PC-3 (cell line): ENCODE measurements around the gene SLC6A7. TPM values are rescaled to one million over a fixed set of nuclear protein-coding genes. Genes with fewer than 3 reads are reported as not detected.

Experiments used
- ATAC-seq: fragments of 200-7000 bp; cut with Tn5 transposase; 2 replicates; pipeline ENCODE4 v1.9.1; 2020; ENCODE audit warnings: mild to moderate bottlenecking, moderate library complexity
- BruUV-seq: library from RNA; stranded (reverse); fragments of 400-500 nt; replicated peaks from 2 replicates; lab custom pipeline; 2021; lab: Mats Ljungman, UMichigan
- CTCF ChIA-PET: fragments of 300-600 bp; sonication (Branson Sonifier 250); formaldehyde crosslinking; loops from one replicate; lab custom pipeline; 2022; ENCODE audit warnings: antibody characterized with exemption; lab: Charles Lee
- POLR2A ChIA-PET: fragments of 300-600 bp; sonication (Branson Sonifier 250); formaldehyde crosslinking; loops from one replicate; lab custom pipeline; 2022; ENCODE audit warnings: antibody characterized with exemption; ENCODE audit not compliant: unreplicated experiment; lab: Charles Lee
- DNase-seq: peaks from one replicate; pipeline ENCODE4 v3.0.0-alpha.2; 2015
- H2AFZ ChIP-seq: fragments of 300-600 bp; sonication (generic); 2 replicates; pipeline ENCODE4 v1.6.0; 2016; ENCODE audit warnings: antibody characterized with exemption, low read length
- H3F3A ChIP-seq: fragments of 300-600 bp; sonication (generic); one replicate; pipeline ENCODE4 v1.6.0; 2017; ENCODE audit warnings: antibody characterized with exemption, low read length, control low read depth, mild to moderate bottlenecking; ENCODE audit not compliant: unreplicated experiment
- H3K27ac ChIP-seq: fragments of 300-600 bp; sonication (generic); 2 replicates; pipeline ENCODE4 v1.5.1; 2016; ENCODE audit warnings: mild to moderate bottlenecking, low read length
- H3K27me3 ChIP-seq: fragments of 300-600 bp; sonication (generic); 2 replicates; pipeline ENCODE4 v1.6.1; 2016; ENCODE audit warnings: low read length, mixed read lengths
- H3K36me3 ChIP-seq: fragments of 300-600 bp; sonication (generic); 2 replicates; pipeline ENCODE4 v1.6.1; 2016; ENCODE audit warnings: low read depth, mixed run types, low read length, mixed read lengths
- H3K4me1 ChIP-seq: fragments of 300-600 bp; sonication (generic); 2 replicates; pipeline ENCODE4 v1.5.1; 2016; ENCODE audit warnings: low read length; ENCODE audit not compliant: insufficient read depth
- H3K4me2 ChIP-seq: fragments of 300-600 bp; sonication (generic); 2 replicates; pipeline ENCODE4 v1.6.0; 2016; ENCODE audit warnings: low read length
- H3K4me3 ChIP-seq: fragments of 300-600 bp; sonication (generic); 2 replicates; pipeline ENCODE4 v1.5.1; 2016; ENCODE audit warnings: mild to moderate bottlenecking, low read length, mixed read lengths
- H3K79me2 ChIP-seq: fragments of 300-600 bp; sonication (generic); 2 replicates; pipeline ENCODE4 v1.6.1; 2017; ENCODE audit warnings: low read length, mixed read lengths
- H3K9ac ChIP-seq: fragments of 300-600 bp; sonication (generic); 2 replicates; pipeline ENCODE4 v1.6.0; 2016; ENCODE audit warnings: mild to moderate bottlenecking, low read length
- H3K9me2 ChIP-seq: fragments of 300-600 bp; sonication (generic); replicated peaks from 2 replicates; pipeline ENCODE4 v1.6.1; 2016; ENCODE audit warnings: mixed run types, low read length, mixed read lengths
- H3K9me3 ChIP-seq: fragments of 300-600 bp; sonication (generic); 2 replicates; pipeline ENCODE4 v1.6.1; 2016; ENCODE audit warnings: low read length, mixed read lengths
- H4K20me1 ChIP-seq: fragments of 300-600 bp; sonication (generic); 2 replicates; pipeline ENCODE4 v1.6.1; 2016; ENCODE audit warnings: low read length, mixed read lengths
- CTCF ChIP-seq: fragments of 300-600 bp; sonication (generic); conservative IDR thresholded peaks from 2 replicates; pipeline ENCODE4 v1.5.1; 2017; ENCODE audit warnings: antibody characterized with exemption, low read depth, mild to moderate bottlenecking, low read length
- EZH2 ChIP-seq: fragments of 300-600 bp; sonication (generic); IDR thresholded peaks from one replicate; pipeline ENCODE4 v1.6.1; 2017; ENCODE audit warnings: antibody characterized with exemption, mild to moderate bottlenecking, low read length; ENCODE audit not compliant: unreplicated experiment
- EZH2phosphoT487 ChIP-seq: fragments of 300-600 bp; sonication (generic); IDR thresholded peaks from 2 replicates; pipeline ENCODE4 v1.6.1; 2018; ENCODE audit warnings: mild to moderate bottlenecking, antibody characterized with exemption, low read length, borderline replicate concordance
- intact Hi-C: fragments of 100-400 bp; cut with micrococcal nuclease; formaldehyde crosslinking; loops from 2 replicates; pipeline ENCODE4 v1.9.0; 2023
- total RNA-seq: library from RNA; depleted of rRNA; stranded (reverse); fragments of >200 nt; gene quantifications from 2 replicates; pipeline ENCODE4 v1.2.3, GENCODE V29; 2014

Gene SLC6A7
- total RNA-seq, 1 experiment from 2014 or later, result 0.29 TPM

GRCh38 chr5:150196514-150196913 is 6.7 kb downstream of the SLC6A7 start:
- Histone ChIP-seq H3K9me2 (no peaks in the 10 kb centered on the region), H3K9ac (no peak overlapping the region), H3K4me2 (no peak overlapping the region), H2AFZ (no peak overlapping the region), H3K4me1 (no peaks in the 10 kb centered on the region), H3K79me2 (no peaks in the 10 kb centered on the region), H3K9me3 (no peaks in the 10 kb centered on the region), H3K36me3 (no peaks in the 10 kb centered on the region), H4K20me1 (no peaks in the 10 kb centered on the region), H3K4me3 (no peak overlapping the region), H3K27ac (no peak overlapping the region), H3K27me3 (peaks cover 24% of the 10 kb centered on the region), H3F3A (no peaks in the 10 kb centered on the region)
- BruUV-seq, result no TSS peak
- ATAC-seq, result no peak
- TF ChIP-seq CTCF (no peak), EZH2phosphoT487 (no peak), EZH2 (no peak)
- CTCF ChIA-PET, result no interaction called here
- intact Hi-C loops, result no loop called here
- DNase-seq, result no peak
- POLR2A ChIA-PET, result no interaction called here

GRCh38 chr5:150196986-150197385 is 7.1 kb downstream of the SLC6A7 start:
- POLR2A ChIA-PET, result no interaction called here
- H3K9me2 ChIP-seq, result no peaks in the 10 kb centered on the region

More at GRCh38 chr5:150196986-150197385, 7.1 kb downstream of the SLC6A7 start:
- intact Hi-C loops, result no loop called here
- TF ChIP-seq CTCF, result no peak
- TF ChIP-seq EZH2, result no peak
- no peak for TF ChIP-seq EZH2phosphoT487
- Histone ChIP-seq H3F3A (no peaks in the 10 kb centered on the region), H3K36me3 (no peaks in the 10 kb centered on the region), H3K27me3 (peaks cover 20% of the 10 kb centered on the region), H4K20me1 (no peaks in the 10 kb centered on the region), H3K9me3 (no peaks in the 10 kb centered on the region), H3K4me1 (no peaks in the 10 kb centered on the region), H3K27ac (no peak overlapping the region), H3K4me2 (no peak overlapping the region), H3K9ac (no peak overlapping the region), H2AFZ (no peak overlapping the region), H3K79me2 (no peaks in the 10 kb centered on the region), H3K4me3 (no peak overlapping the region)
- no peak for DNase-seq
- CTCF ChIA-PET, result no interaction called here
- no TSS peak for BruUV-seq
- no peak for ATAC-seq
